DMS79 (cell line): Measurements from ENCODE around the gene ACTR10.
"Not testable (repeated sequence)": the region's sequence is repeated elsewhere in the genome, so short reads cannot be mapped to it uniquely, and the experiment has no call there.

Experiments used
- DNase-seq: peaks from one replicate; lab custom pipeline; 2025; lab: John Stamatoyannopoulos, UW

The ACTR10 gene

GRCh38 chr14:58216544-58216943 lies 16.6 kb downstream of the ACTR10 start:
- no peak for DNase-seq

- DNase-seq: no peak
Measured at GRCh38 chr14:58227096-58227819, 27.3 kb downstream of the ACTR10 start.

- no peak for DNase-seq
Measured at GRCh38 chr14:58238252-58239243, 38.6 kb downstream of the ACTR10 start.

GRCh38 chr14:58239244-58240195 lies 39.6 kb downstream of the ACTR10 start:
- DNase-seq: peak; percentile 45

- DNase-seq: peak; percentile 74
Measured at GRCh38 chr14:58243790-58244555, 44.0 kb downstream of the ACTR10 start.

GRCh38 chr14:58244556-58245387 lies 44.8 kb downstream of the ACTR10 start, which contains the start of gene PSMA3:
TSS of gene PSMA3 (plus strand) at chr14:58244843. CDS start at chr14:58244921, 78 bp downstream.
- peak; percentile 99 for DNase-seq

GRCh38 chr14:58245562-58245961 lies 45.6 kb downstream of the ACTR10 start:
- no peak for DNase-seq

- DNase-seq: no peak
Measured at GRCh38 chr14:58249611-58250010, 49.7 kb downstream of the ACTR10 start.

- no peak for DNase-seq
Measured at GRCh38 chr14:58258156-58258555, 58.2 kb downstream of the ACTR10 start.

- not testable (repeated sequence) for DNase-seq
Measured at GRCh38 chr14:58262005-58262404, 62.1 kb downstream of the ACTR10 start.

GRCh38 chr14:58265401-58265800 lies 65.5 kb downstream of the ACTR10 start:
- no peak for DNase-seq

- no peak for DNase-seq
Measured at GRCh38 chr14:58270628-58271027, 70.7 kb downstream of the ACTR10 start.

- DNase-seq: no peak
Measured at GRCh38 chr14:58272588-58273372, 72.8 kb downstream of the ACTR10 start.

- DNase-seq: no peak
Measured at GRCh38 chr14:58274881-58275280, 74.9 kb downstream of the ACTR10 start.

- no peak for DNase-seq
Measured at GRCh38 chr14:58275527-58276190, 75.7 kb downstream of the ACTR10 start.

GRCh38 chr14:58276208-58276607 lies 76.3 kb downstream of the ACTR10 start:
- no peak for DNase-seq

- DNase-seq: no peak
Measured at GRCh38 chr14:58278177-58278576, 78.2 kb downstream of the ACTR10 start.

GRCh38 chr14:58280954-58281787 lies 81.2 kb downstream of the ACTR10 start:
- DNase-seq: no peak
